GM12878 (cell line): ENCODE data around the gene MINAR2.

ENCODE experiments used
- EZH2 ChIP-seq: IDR thresholded peaks from 2 replicates; pipeline ENCODE4 v1.6.1; 2012; ENCODE audit warnings: low read depth, mild to moderate bottlenecking, control low read depth, inconsistent platforms, low read length, borderline replicate concordance; ENCODE audit not compliant: control insufficient read depth
- NFIC ChIP-seq: IDR thresholded peaks from 2 replicates; pipeline ENCODE4 v1.6.1; 2012; ENCODE audit warnings: low read depth, mild to moderate bottlenecking, inconsistent platforms, low read length, moderate library complexity
- NR2C1 ChIP-seq: fragments of 450-650 bp; IDR thresholded peaks from 2 replicates; pipeline ENCODE4 v1.6.1; 2017; ENCODE audit warnings: antibody characterized with exemption, mild to moderate bottlenecking, moderate library complexity
- TF ChIP-seq, protein P1 (sequence below), 3 experiments: IDR thresholded peaks in 2 of 3; conservative IDR thresholded peaks in 1 of 3; 2 replicates each; pipeline ENCODE4 v1.5.1; 2011; ENCODE audit warnings: low read depth in 3 of 3, low read length in 3 of 3, mild to moderate bottlenecking in 3 of 3, control low read depth in 2 of 3, moderate library complexity in 2 of 3, inconsistent platforms in 1 of 3, mixed read lengths in 1 of 3; ENCODE audit not compliant: control insufficient read depth in 2 of 3, insufficient read depth in 1 of 3; ENCODE audit errors: extremely low read depth in 1 of 3

DNA sequence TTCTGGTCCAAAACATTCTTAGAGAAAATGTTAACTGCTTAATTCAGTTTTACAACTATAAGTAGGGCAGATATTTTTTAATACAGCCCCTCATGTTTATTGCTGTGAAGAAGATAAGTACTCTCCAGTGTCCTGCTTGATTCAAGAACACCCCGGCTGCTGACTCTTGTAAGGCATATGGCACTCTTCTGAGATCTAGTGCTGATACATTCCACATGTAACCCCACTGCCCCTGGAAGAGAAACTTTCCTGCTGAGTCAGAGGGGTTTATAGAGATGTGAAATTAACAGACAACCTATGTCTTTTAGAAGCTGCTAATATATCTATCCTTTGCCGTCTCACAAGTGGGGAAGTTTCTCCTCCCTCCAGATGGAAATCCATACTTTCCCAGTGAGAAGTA lies 1.0 kb upstream of the MINAR2 start:
- TF ChIP-seq NFIC (no peak), EZH2 (no peak), NR2C1 (no peak)
- TF ChIP-seq, protein P1, sequence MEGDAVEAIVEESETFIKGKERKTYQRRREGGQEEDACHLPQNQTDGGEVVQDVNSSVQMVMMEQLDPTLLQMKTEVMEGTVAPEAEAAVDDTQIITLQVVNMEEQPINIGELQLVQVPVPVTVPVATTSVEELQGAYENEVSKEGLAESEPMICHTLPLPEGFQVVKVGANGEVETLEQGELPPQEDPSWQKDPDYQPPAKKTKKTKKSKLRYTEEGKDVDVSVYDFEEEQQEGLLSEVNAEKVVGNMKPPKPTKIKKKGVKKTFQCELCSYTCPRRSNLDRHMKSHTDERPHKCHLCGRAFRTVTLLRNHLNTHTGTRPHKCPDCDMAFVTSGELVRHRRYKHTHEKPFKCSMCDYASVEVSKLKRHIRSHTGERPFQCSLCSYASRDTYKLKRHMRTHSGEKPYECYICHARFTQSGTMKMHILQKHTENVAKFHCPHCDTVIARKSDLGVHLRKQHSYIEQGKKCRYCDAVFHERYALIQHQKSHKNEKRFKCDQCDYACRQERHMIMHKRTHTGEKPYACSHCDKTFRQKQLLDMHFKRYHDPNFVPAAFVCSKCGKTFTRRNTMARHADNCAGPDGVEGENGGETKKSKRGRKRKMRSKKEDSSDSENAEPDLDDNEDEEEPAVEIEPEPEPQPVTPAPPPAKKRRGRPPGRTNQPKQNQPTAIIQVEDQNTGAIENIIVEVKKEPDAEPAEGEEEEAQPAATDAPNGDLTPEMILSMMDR (IDR thresholded peaks at IDR 0.05 in 2 of 3, conservative IDR thresholded peaks at IDR 0.05 in 1 of 3; ENCODE audit: control insufficient read depth in 2 of 3, extremely low read depth in 1 of 3, insufficient read depth in 1 of 3, low read depth in 3 of 3, low read length in 3 of 3): no peak
